OCI-LY7 (cell line): Measurements from ENCODE around the gene CAPN14. TPM values are rescaled to one million over a fixed set of nuclear protein-coding genes. Genes with fewer than 3 reads are reported as not detected.
A peak's percentile ranks its signal among the peaks of the same experiment; 100 is the strongest.

Experiments
- BruUV-seq: library from RNA; stranded (reverse); fragments of 400-500 nt; replicated peaks from 2 replicates; lab custom pipeline; 2021; lab: Mats Ljungman, UMichigan
- CTCF ChIA-PET: fragments of 300-600 bp; sonication (Branson Sonifier 250); formaldehyde crosslinking; loops from one replicate; lab custom pipeline; 2022; ENCODE audit warnings: antibody characterized with exemption; ENCODE audit not compliant: unreplicated experiment; lab: Charles Lee
- POLR2A ChIA-PET: fragments of 300-600 bp; sonication (Branson Sonifier 250); formaldehyde crosslinking; loops from one replicate; lab custom pipeline; 2022; ENCODE audit warnings: antibody characterized with exemption; lab: Charles Lee
- DNase-seq: peaks from one replicate; pipeline ENCODE4 v3.0.0-alpha.2; 2015; ENCODE audit warnings: low spot score
- H2AFZ ChIP-seq: fragments of 200-600 bp; sonication (generic), shearing (Covaris generic); 2 replicates; pipeline ENCODE4 v1.6.1; 2014; ENCODE audit warnings: mild to moderate bottlenecking, antibody characterized with exemption, low read length, moderate library complexity
- H3K27ac ChIP-seq: fragments of 200-600 bp; sonication (generic); 2 replicates; pipeline ENCODE4 v1.5.1; 2014; ENCODE audit warnings: mixed run types, low read depth, mild to moderate bottlenecking, moderate library complexity, low read length, inconsistent platforms; ENCODE audit not compliant: poor library complexity, severe bottlenecking
- H3K36me3 ChIP-seq: fragments of 200-600 bp; sonication (generic); 2 replicates; pipeline ENCODE4 v1.6.1; 2014; ENCODE audit warnings: mild to moderate bottlenecking, antibody characterized with exemption, low read length, moderate library complexity, mixed read lengths; ENCODE audit not compliant: insufficient read depth
- H3K4me1 ChIP-seq: fragments of 200-600 bp; sonication (generic); 2 replicates; pipeline ENCODE4 v1.5.1; 2014; ENCODE audit warnings: mild to moderate bottlenecking, low read length; ENCODE audit not compliant: insufficient read depth, poor library complexity, severe bottlenecking
- H3K4me2 ChIP-seq: fragments of 200-600 bp; sonication (generic); 2 replicates; pipeline ENCODE4 v1.6.1; 2014; ENCODE audit warnings: mild to moderate bottlenecking, low read length
- H3K4me3 ChIP-seq: fragments of 200-600 bp; sonication (generic); 2 replicates; pipeline ENCODE4 v1.5.1; 2014; ENCODE audit warnings: mild to moderate bottlenecking, low read depth, low read length; ENCODE audit not compliant: poor library complexity, severe bottlenecking
- H3K79me2 ChIP-seq: fragments of 200-600 bp; sonication (generic); 2 replicates; pipeline ENCODE4 v1.6.1; 2016; ENCODE audit warnings: low read depth, mild to moderate bottlenecking, low read length, moderate library complexity, mixed read lengths; ENCODE audit not compliant: insufficient read depth
- H3K9me2 ChIP-seq: fragments of 200-600 bp; sonication (generic); 2 replicates; pipeline ENCODE4 v1.6.1; 2016; ENCODE audit warnings: mild to moderate bottlenecking, low read length, mixed read lengths; ENCODE audit not compliant: insufficient read depth
- H3K9me3 ChIP-seq: fragments of 200-600 bp; sonication (generic); 2 replicates; pipeline ENCODE4 v1.6.1; 2014; ENCODE audit warnings: mild to moderate bottlenecking, mixed run types, low read length, mixed read lengths
- H4K20me1 ChIP-seq: fragments of 200-600 bp; sonication (generic); 2 replicates; pipeline ENCODE4 v1.6.1; 2014; ENCODE audit warnings: mild to moderate bottlenecking, antibody characterized with exemption, low read length, moderate library complexity, mixed read lengths; ENCODE audit not compliant: insufficient read depth
- EZH2phosphoT487 ChIP-seq: fragments of 200-600 bp; sonication (generic); IDR thresholded peaks from 2 replicates; pipeline ENCODE4 v1.6.1; 2018; ENCODE audit warnings: low read depth, borderline replicate concordance, mild to moderate bottlenecking, mixed run types, antibody characterized with exemption, low read length, moderate library complexity, mixed read lengths
- intact Hi-C: fragments of 100-400 bp; cut with micrococcal nuclease; formaldehyde crosslinking; loops from one replicate; pipeline ENCODE4 v1.10.0; 2022; ENCODE audit not compliant: unreplicated experiment
- total RNA-seq, 2 experiments: library from RNA; depleted of rRNA in 1 of 2; stranded (reverse); fragments of >200 nt in 1 of 2; shearing (Covaris generic) in 1 of 2; gene quantifications; 2 replicates each; pipeline ENCODE4 v1.2.3, GENCODE V29; 2014 to 2022
- TF ChIP-seq, protein P1 (sequence below): fragments of 200-600 bp; sonication (generic); conservative IDR thresholded peaks from 2 replicates; pipeline ENCODE4 v1.5.1; 2014; ENCODE audit warnings: mild to moderate bottlenecking, antibody characterized with exemption, low read length, moderate library complexity, mixed read lengths

Gene CAPN14
- total RNA-seq, 2 experiments from 2014 or later: 1.4 to 4.0 TPM

DNA sequence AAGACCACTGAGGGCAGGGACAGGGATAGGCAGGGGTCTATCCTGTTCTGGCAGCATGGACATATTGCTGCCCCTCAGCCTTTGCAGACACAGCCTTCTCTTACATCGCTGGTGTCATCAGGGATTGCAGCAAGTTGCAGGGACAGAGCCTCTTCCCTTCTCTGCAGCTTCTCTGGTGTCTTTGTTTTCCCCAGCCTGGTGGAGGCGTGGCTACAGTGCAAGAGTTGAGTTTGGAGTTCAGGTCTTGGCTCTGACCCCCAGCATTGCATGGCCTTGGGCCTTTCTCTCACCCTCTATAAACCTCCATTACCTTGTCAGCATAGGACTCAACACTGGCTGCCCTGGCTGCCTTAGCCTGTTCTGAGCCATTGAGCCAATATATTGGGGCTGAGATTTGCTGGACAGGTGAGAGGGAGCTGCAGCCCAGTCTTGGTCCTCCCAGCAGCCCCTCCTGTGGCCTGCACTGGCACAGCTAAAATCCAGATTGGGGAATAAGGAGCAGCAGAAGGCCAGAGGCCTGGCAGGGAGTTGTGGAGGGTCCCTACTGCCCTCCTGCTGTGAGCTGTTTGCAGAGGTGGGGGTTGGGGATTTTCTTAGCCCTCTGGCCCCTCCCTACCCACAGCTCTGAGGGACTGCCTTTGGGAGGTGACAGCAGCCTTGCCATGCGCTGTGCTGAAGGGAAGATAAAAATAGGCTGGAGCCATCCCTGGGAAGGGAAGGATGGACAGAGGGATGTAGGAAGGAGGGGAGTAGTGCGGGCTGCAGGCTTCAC is 39.5 kb upstream of the CAPN14 start:
- Histone ChIP-seq H2AFZ (peak overlapping the region; percentile 67; the same call in 1 of the 2 replicates), H3K4me2 (peak overlapping the region; percentile 74), H3K79me2 (peaks cover 13% of the 10 kb centered on the region; the same call in 1 of the 2 replicates), H3K4me3 (peak overlapping the region; percentile 61), H3K27ac (peak overlapping the region; percentile 95), H3K36me3 (peaks cover 5% of the 10 kb centered on the region; the same call in 1 of the 2 replicates), H4K20me1 (no peaks in the 10 kb centered on the region), H3K9me3 (0 out of 2 replicates have a peak, but pooled peaks cover 5% of the 10 kb centered on the region), H3K4me1 (peaks cover 79% of the 10 kb centered on the region), H3K9me2 (no peaks in the 10 kb centered on the region)
- DNase-seq: peak; percentile 61
- ChIA-PET CTCF (interaction anchor here (0.5 to 1.2 kb wide), 4 partner anchors 10 to 507 kb away, joined by 3 to 6 read pairs (median 4); no protein-coding TSS in a partner anchor), POLR2A (interaction anchor here (1.0 to 1.7 kb wide), 6 partner anchors 28 to 545 kb away, joined by 3 to 6 read pairs (median 4); partner anchors contain the start of gene CAPN14)
- BruUV-seq: no TSS peak
- no peak for TF ChIP-seq EZH2phosphoT487
- TF ChIP-seq, protein P1, sequence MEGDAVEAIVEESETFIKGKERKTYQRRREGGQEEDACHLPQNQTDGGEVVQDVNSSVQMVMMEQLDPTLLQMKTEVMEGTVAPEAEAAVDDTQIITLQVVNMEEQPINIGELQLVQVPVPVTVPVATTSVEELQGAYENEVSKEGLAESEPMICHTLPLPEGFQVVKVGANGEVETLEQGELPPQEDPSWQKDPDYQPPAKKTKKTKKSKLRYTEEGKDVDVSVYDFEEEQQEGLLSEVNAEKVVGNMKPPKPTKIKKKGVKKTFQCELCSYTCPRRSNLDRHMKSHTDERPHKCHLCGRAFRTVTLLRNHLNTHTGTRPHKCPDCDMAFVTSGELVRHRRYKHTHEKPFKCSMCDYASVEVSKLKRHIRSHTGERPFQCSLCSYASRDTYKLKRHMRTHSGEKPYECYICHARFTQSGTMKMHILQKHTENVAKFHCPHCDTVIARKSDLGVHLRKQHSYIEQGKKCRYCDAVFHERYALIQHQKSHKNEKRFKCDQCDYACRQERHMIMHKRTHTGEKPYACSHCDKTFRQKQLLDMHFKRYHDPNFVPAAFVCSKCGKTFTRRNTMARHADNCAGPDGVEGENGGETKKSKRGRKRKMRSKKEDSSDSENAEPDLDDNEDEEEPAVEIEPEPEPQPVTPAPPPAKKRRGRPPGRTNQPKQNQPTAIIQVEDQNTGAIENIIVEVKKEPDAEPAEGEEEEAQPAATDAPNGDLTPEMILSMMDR: no peak
- intact Hi-C loops: loop anchor here (1.0 to 10.0 kb wide), 6 partner anchors 23 to 1109 kb away; partner anchors contain the start of genes SLC30A6 and YPEL5

GRCh38 chr2:31255911-31256571 is 38.7 kb upstream of the CAPN14 start:
- peak overlapping the region; percentile 95 for H3K27ac ChIP-seq
- POLR2A ChIA-PET: interaction anchor here (0.6 to 1.7 kb wide), 15 partner anchors 14 to 1110 kb away, joined by 3 to 6 read pairs (median 4); partner anchors contain the start of genes CAPN14, GALNT14 and YPEL5
- peak; percentile 87 for DNase-seq

More at GRCh38 chr2:31255911-31256571, 38.7 kb upstream of the CAPN14 start:
- intact Hi-C loops: loop anchor here (1.0 to 10.0 kb wide), 8 partner anchors 23 to 1109 kb away; partner anchors contain the start of genes SLC30A6 and YPEL5
- H3K4me3 ChIP-seq: peak overlapping the region; percentile 61
- no peaks in the 10 kb centered on the region for H4K20me1 ChIP-seq
- H3K79me2 ChIP-seq: peaks cover 13% of the 10 kb centered on the region; the same call in 1 of the 2 replicates
- peak overlapping the region; percentile 74 for H3K4me2 ChIP-seq
- no TSS peak for BruUV-seq
- no peaks in the 10 kb centered on the region for H3K9me2 ChIP-seq
- H3K4me1 ChIP-seq: peaks cover 86% of the 10 kb centered on the region
- TF ChIP-seq EZH2phosphoT487: no peak
- TF ChIP-seq, protein P1: no peak
- CTCF ChIA-PET: interaction anchor here (0.5 to 2.2 kb wide), 6 partner anchors 8 to 783 kb away, joined by 3 to 9 read pairs (median 5); partner anchors contain the start of genes DPY30 and EHD3
- 0 out of 2 replicates have a peak, but pooled peaks cover 5% of the 10 kb centered on the region for H3K9me3 ChIP-seq
- no peak overlapping the region for H2AFZ ChIP-seq
- peaks cover 11% of the 10 kb centered on the region for H3K36me3 ChIP-seq
